Hepatocyte (in vitro differentiated cells): ENCODE measurements around the gene MAP3K5. TPM values are rescaled to one million over a fixed set of nuclear protein-coding genes. Genes with fewer than 3 reads are reported as not detected.

Source experiments
- DNase-seq: peaks from one replicate; pipeline ENCODE4 v3.0.0-alpha.2; 2016; ENCODE audit warnings: low spot score
- H2AFZ ChIP-seq: fragments of 200-600 bp; sonication (generic); 2 replicates; pipeline ENCODE4 v1.6.0; 2016; ENCODE audit warnings: antibody characterized with exemption, mild to moderate bottlenecking
- H3K27ac ChIP-seq: fragments of 200-600 bp; sonication (generic); 2 replicates; pipeline ENCODE4 v1.5.1; 2016; ENCODE audit warnings: mild to moderate bottlenecking
- H3K27me3 ChIP-seq: fragments of 200-600 bp; sonication (generic); 2 replicates; pipeline ENCODE4 v1.6.1; 2016
- H3K36me3 ChIP-seq: fragments of 200-600 bp; sonication (generic); replicated peaks from 2 replicates; pipeline ENCODE4 v1.5.1; 2016; ENCODE audit warnings: low read depth; ENCODE audit not compliant: insufficient read depth
- H3K4me1 ChIP-seq: fragments of 200-600 bp; sonication (generic); 2 replicates; pipeline ENCODE4 v1.5.1; 2016; ENCODE audit warnings: mild to moderate bottlenecking, moderate library complexity; ENCODE audit not compliant: insufficient read depth
- H3K4me2 ChIP-seq: fragments of 200-600 bp; sonication (generic); 2 replicates; pipeline ENCODE4 v1.6.0; 2016
- H3K4me3 ChIP-seq: fragments of 200-600 bp; sonication (generic); 2 replicates; pipeline ENCODE4 v1.5.1; 2016; ENCODE audit warnings: mild to moderate bottlenecking
- H3K79me2 ChIP-seq: fragments of 200-600 bp; sonication (generic); 2 replicates; pipeline ENCODE4 v1.6.0; 2017; ENCODE audit warnings: mild to moderate bottlenecking
- H3K9me2 ChIP-seq: fragments of 200-600 bp; sonication (generic); replicated peaks from 2 replicates; pipeline ENCODE4 v1.6.0; 2017; ENCODE audit warnings: mild to moderate bottlenecking; ENCODE audit not compliant: insufficient read depth
- H3K9me3 ChIP-seq: fragments of 200-600 bp; sonication (generic); 2 replicates; pipeline ENCODE4 v1.5.1; 2016; ENCODE audit warnings: low read depth, mild to moderate bottlenecking
- H4K20me1 ChIP-seq: fragments of 200-600 bp; sonication (generic); 2 replicates; pipeline ENCODE4 v1.6.0; 2016; ENCODE audit warnings: mild to moderate bottlenecking; ENCODE audit not compliant: insufficient read depth, poor library complexity, severe bottlenecking
- EZH2 ChIP-seq: fragments of 200-600 bp; sonication (generic); IDR thresholded peaks from 2 replicates; pipeline ENCODE4 v1.6.1; 2016; ENCODE audit warnings: antibody characterized with exemption, mild to moderate bottlenecking, borderline replicate concordance
- EZH2phosphoT487 ChIP-seq: fragments of 200-600 bp; sonication (generic); IDR thresholded peaks from one replicate; pipeline ENCODE4 v1.6.1; 2018; ENCODE audit warnings: antibody characterized with exemption, mild to moderate bottlenecking, low read depth, moderate library complexity; ENCODE audit not compliant: unreplicated experiment, severe bottlenecking
- WGBS: methylation state at CpG from one replicate; pipeline ENCODE4 v1.1.6; 2016; ENCODE audit warnings: low lambda C conversion rate; ENCODE audit errors: missing lambda C conversion rate; 5-methylcytosine and 5-hydroxymethylcytosine counted together
- polyA plus RNA-seq: library from polyadenylated mRNA; unstranded; fragments of >200 nt; fragmentation: Nextera tagmentation; extraction: Ambion mirVana; gene quantifications from 2 replicates; pipeline ENCODE4 v1.2.1, GENCODE V29; 2016
- total RNA-seq: library from RNA; depleted of rRNA; stranded (reverse); fragments of >200 nt; gene quantifications from 2 replicates; pipeline ENCODE4 v1.2.3, GENCODE V29; 2014
- TF ChIP-seq, protein P1 (sequence below): fragments of 200-600 bp; sonication (generic); IDR thresholded peaks from 2 replicates; pipeline ENCODE4 v1.5.1; 2016; ENCODE audit warnings: antibody characterized with exemption, mild to moderate bottlenecking; ENCODE audit not compliant: poor library complexity

The MAP3K5 gene
- total and polyA plus RNA-seq, 2 experiments from 2014 or later = 2.2 to 5.9 TPM

DNA sequence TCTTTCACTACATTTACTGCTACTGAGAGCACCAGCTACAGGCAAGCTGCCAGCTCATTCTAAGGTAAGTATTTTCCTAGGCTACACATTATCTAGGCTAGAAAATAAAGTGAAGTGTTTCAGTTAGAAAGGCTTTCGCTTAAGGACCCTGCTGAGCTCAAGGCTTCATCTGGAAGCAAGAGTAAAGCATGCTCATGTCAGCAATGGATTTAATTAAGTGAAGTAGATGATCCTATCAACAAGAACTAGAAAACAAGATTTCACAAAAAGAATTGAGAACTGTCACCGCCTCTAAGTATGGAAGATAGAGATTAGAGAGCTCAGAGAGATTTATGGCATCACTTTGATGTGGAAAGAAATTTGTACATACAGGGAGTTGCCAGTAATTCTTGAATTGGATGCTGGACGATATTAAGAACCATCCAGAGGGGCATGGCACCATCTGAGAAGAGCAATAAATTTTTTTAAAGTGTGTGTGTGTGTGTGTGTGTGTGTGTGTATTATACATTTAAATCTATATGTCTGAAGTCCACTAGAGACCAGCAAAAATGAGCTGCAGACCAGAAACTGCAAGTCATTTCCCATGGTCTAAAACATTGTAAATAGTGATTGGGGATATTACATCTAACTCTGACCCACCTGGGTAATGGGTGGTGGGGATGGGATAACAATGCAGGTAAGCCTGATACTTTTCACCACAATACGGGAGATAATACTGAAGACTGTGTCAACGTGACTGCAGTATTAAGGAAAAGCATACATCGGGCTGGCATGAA, 136.8 kb downstream of the MAP3K5 start:
- TF ChIP-seq, protein P1, sequence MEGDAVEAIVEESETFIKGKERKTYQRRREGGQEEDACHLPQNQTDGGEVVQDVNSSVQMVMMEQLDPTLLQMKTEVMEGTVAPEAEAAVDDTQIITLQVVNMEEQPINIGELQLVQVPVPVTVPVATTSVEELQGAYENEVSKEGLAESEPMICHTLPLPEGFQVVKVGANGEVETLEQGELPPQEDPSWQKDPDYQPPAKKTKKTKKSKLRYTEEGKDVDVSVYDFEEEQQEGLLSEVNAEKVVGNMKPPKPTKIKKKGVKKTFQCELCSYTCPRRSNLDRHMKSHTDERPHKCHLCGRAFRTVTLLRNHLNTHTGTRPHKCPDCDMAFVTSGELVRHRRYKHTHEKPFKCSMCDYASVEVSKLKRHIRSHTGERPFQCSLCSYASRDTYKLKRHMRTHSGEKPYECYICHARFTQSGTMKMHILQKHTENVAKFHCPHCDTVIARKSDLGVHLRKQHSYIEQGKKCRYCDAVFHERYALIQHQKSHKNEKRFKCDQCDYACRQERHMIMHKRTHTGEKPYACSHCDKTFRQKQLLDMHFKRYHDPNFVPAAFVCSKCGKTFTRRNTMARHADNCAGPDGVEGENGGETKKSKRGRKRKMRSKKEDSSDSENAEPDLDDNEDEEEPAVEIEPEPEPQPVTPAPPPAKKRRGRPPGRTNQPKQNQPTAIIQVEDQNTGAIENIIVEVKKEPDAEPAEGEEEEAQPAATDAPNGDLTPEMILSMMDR = no peak
- TF ChIP-seq EZH2 (no peak), EZH2phosphoT487 (no peak)
- no peaks in the 10 kb centered on the region for H3K79me2 ChIP-seq
- no peak for DNase-seq
- H3K27me3 ChIP-seq = no peaks in the 10 kb centered on the region
- H3K4me1 ChIP-seq = no peaks in the 10 kb centered on the region
- H3K36me3 ChIP-seq = no peaks in the 10 kb centered on the region
- 66% methylated on average over 6 of the region's 6 CpGs for WGBS
- no peaks in the 10 kb centered on the region for H3K9me2 ChIP-seq
- no peak overlapping the region for H3K4me2 ChIP-seq
- no peak overlapping the region for H3K27ac ChIP-seq
- no peaks in the 10 kb centered on the region for H3K9me3 ChIP-seq
- H3K4me3 ChIP-seq = no peak overlapping the region
- no peaks in the 10 kb centered on the region for H4K20me1 ChIP-seq
- H2AFZ ChIP-seq = no peak overlapping the region

DNA sequence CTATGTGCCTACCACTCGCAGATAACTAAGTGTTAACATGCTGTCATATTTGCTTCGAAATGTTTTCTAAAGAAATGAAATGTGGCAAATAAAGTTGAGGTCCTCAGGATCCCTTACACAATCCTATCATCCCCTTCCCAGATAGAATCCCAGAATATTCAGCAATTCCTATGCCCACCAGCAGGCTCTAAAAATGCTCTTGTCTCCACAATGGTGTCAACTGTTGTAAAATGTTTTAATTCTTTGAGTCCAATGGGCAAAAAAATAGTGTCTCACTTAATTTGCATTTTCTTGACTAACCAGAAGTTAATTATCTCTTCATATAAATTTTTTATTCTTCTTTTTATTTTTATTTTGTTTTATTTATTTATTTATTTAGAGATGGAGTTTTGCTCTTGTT, 138.2 kb downstream of the MAP3K5 start:
- H4K20me1 ChIP-seq = no peaks in the 10 kb centered on the region
- no peak overlapping the region for H3K4me2 ChIP-seq
- 97% methylated on average over 2 of the region's 2 CpGs for WGBS
- H3K79me2 ChIP-seq = no peaks in the 10 kb centered on the region
- no peaks in the 10 kb centered on the region for H3K36me3 ChIP-seq
- no peaks in the 10 kb centered on the region for H3K9me3 ChIP-seq
- H3K4me1 ChIP-seq = no peaks in the 10 kb centered on the region
- no peak overlapping the region for H3K4me3 ChIP-seq
- no peak overlapping the region for H3K27ac ChIP-seq
- no peaks in the 10 kb centered on the region for H3K27me3 ChIP-seq
- TF ChIP-seq EZH2phosphoT487 = no peak
- DNase-seq = no peak
- no peak overlapping the region for H2AFZ ChIP-seq
- no peaks in the 10 kb centered on the region for H3K9me2 ChIP-seq

DNA sequence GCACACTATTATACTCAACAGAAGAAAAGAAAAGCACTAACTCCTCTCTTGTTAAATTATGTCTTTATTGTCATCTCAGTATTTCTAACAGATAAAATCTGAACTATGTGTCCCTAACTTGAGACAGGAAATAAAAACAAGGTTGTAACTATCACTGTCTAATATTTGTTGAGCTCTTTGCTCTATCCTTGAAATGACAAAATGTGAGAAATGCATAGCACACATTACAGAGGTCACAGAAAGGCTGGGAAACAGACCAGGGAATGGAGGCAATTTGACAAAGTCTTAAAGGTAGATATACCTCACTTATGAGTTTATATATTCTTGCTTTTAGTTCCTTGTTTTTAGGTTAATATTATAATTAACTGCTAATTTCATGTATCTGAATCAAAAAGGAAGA, 139.6 kb downstream of the MAP3K5 start:
- Histone ChIP-seq H3K4me3 (no peak overlapping the region), H2AFZ (no peak overlapping the region), H3K27me3 (no peaks in the 10 kb centered on the region), H3K4me2 (no peak overlapping the region), H3K4me1 (no peaks in the 10 kb centered on the region), H4K20me1 (no peaks in the 10 kb centered on the region), H3K9me2 (no peaks in the 10 kb centered on the region), H3K36me3 (no peaks in the 10 kb centered on the region), H3K27ac (no peak overlapping the region), H3K79me2 (no peaks in the 10 kb centered on the region), H3K9me3 (no peaks in the 10 kb centered on the region)
- TF ChIP-seq, protein P1 = no peak
- no peak for TF ChIP-seq EZH2
- no peak for TF ChIP-seq EZH2phosphoT487
- DNase-seq = no peak

DNA sequence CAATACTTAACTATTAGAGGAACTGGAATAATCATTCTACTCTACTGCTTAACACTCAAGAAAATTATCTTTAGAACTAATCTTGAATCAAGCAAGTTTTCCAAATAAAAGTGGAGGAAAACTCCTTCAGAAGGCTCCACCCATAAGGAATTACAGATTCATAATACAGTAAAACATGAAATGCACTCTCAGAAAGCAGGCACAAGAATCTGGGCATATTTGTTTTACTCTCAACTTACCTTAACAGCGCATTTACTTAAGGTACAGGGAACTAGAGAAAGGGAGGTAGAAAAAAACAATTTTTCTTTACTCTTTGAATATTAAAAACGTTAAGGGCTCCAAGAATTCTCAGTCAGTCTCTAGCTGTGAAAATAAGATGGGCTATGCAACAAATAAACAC, 140.3 kb downstream of the MAP3K5 start:
- 73% methylated on average over 2 of the region's 2 CpGs for WGBS
- no peaks in the 10 kb centered on the region for H3K9me3 ChIP-seq
- no peaks in the 10 kb centered on the region for H3K4me1 ChIP-seq
- no peak for DNase-seq
- no peak overlapping the region for H2AFZ ChIP-seq
- no peaks in the 10 kb centered on the region for H4K20me1 ChIP-seq
- no peak overlapping the region for H3K27ac ChIP-seq
- no peaks in the 10 kb centered on the region for H3K9me2 ChIP-seq
- no peak overlapping the region for H3K4me3 ChIP-seq
- H3K4me2 ChIP-seq = no peak overlapping the region
- no peaks in the 10 kb centered on the region for H3K36me3 ChIP-seq
- TF ChIP-seq, protein P1 = no peak
- TF ChIP-seq EZH2 = no peak
- no peak for TF ChIP-seq EZH2phosphoT487
- no peaks in the 10 kb centered on the region for H3K79me2 ChIP-seq
- no peaks in the 10 kb centered on the region for H3K27me3 ChIP-seq
